HEK293T (cell line): ENCODE data around the gene LAMC1.

Experiments used
- CTCF ChIA-PET: fragments of 350-600 bp; formaldehyde crosslinking; extraction: SDS; loops from one replicate; lab custom pipeline; 2021; ENCODE audit warnings: antibody characterized with exemption, inconsistent platforms; lab: Yijun Ruan, JAX
- POLR2A ChIA-PET: fragments of 350-600 bp; formaldehyde crosslinking; extraction: SDS; loops from one replicate; lab custom pipeline; 2020; ENCODE audit warnings: antibody characterized with exemption, inconsistent platforms; lab: Yijun Ruan, JAX
- DNase-seq: peaks from one replicate; pipeline ENCODE4 v3.0.0; 2012; ENCODE audit warnings: mixed read lengths; ENCODE audit errors: extremely low spot score
- ARNT ChIP-seq: fragments of 450-650 bp; IDR thresholded peaks from 2 replicates; pipeline ENCODE4 v1.6.1; 2017; ENCODE audit warnings: mild to moderate bottlenecking
- BHLHE40 ChIP-seq: fragments of 450-650 bp; IDR thresholded peaks from 2 replicates; pipeline ENCODE4 v1.6.1; 2016; ENCODE audit warnings: mild to moderate bottlenecking, moderate library complexity, borderline replicate concordance
- CTBP1 ChIP-seq: fragments of 450-650 bp; IDR thresholded peaks from 2 replicates; pipeline ENCODE4 v1.6.1; 2016; ENCODE audit warnings: borderline replicate concordance
- ELF4 ChIP-seq: fragments of 450-650 bp; IDR thresholded peaks from 2 replicates; pipeline ENCODE4 v1.6.1; 2017; ENCODE audit warnings: antibody characterized with exemption
- FOXA1 ChIP-seq: fragments of 450-650 bp; IDR thresholded peaks from 2 replicates; pipeline ENCODE4 v1.6.1; 2016; ENCODE audit warnings: mild to moderate bottlenecking
- FOXK2 ChIP-seq: fragments of 450-650 bp; IDR thresholded peaks from 2 replicates; pipeline ENCODE4 v1.6.1; 2016; ENCODE audit warnings: mild to moderate bottlenecking
- FOXM1 ChIP-seq: fragments of 450-650 bp; IDR thresholded peaks from 2 replicates; pipeline ENCODE4 v1.6.1; 2017; ENCODE audit warnings: mild to moderate bottlenecking, borderline replicate concordance
- HDGF ChIP-seq: fragments of 450-650 bp; IDR thresholded peaks from 2 replicates; pipeline ENCODE4 v1.6.1; 2017; ENCODE audit warnings: antibody characterized with exemption, borderline replicate concordance
- L3MBTL2 ChIP-seq: fragments of 450-650 bp; conservative IDR thresholded peaks from 2 replicates; pipeline ENCODE4 v1.6.1; 2016; ENCODE audit warnings: mild to moderate bottlenecking
- LEF1 ChIP-seq: fragments of 450-650 bp; IDR thresholded peaks from 2 replicates; pipeline ENCODE4 v1.6.1; 2017; ENCODE audit warnings: mild to moderate bottlenecking, borderline replicate concordance
- NFRKB ChIP-seq: fragments of 450-650 bp; IDR thresholded peaks from 2 replicates; pipeline ENCODE4 v1.6.1; 2016; ENCODE audit warnings: mild to moderate bottlenecking, moderate library complexity
- SP1 ChIP-seq: fragments of 450-650 bp; IDR thresholded peaks from 2 replicates; pipeline ENCODE4 v1.6.1; 2017
- SUZ12 ChIP-seq: fragments of 450-650 bp; IDR thresholded peaks from 2 replicates; pipeline ENCODE4 v1.6.1; 2016; ENCODE audit warnings: mild to moderate bottlenecking
- TARDBP ChIP-seq: fragments of 450-650 bp; IDR thresholded peaks from 2 replicates; pipeline ENCODE4 v1.6.1; 2016
- ZNF384 ChIP-seq: fragments of 450-650 bp; IDR thresholded peaks from 2 replicates; pipeline ENCODE4 v1.6.1; 2016
- TF ChIP-seq, protein P1 (sequence below): fragments of 450-650 bp; IDR thresholded peaks from 2 replicates; pipeline ENCODE4 v1.6.1; 2016

LAMC1 gene

GRCh38 chr1:183023601-183024316, 539 bp downstream of the LAMC1 start:
- TF ChIP-seq FOXM1 (no peak), HDGF (no peak), SP1 (no peak), SUZ12 (no peak), ELF4 (no peak), FOXA1 (no peak), FOXK2 (no peak), ARNT (no peak; the same call in 1 of the 2 replicates), TARDBP (no peak), BHLHE40 (no peak), L3MBTL2 (peak; percentile 54; the same call in 1 of the 2 replicates), LEF1 (peak; percentile 42; the same call in 1 of the 2 replicates), ZNF384 (no peak), CTBP1 (no peak; the same call in 1 of the 2 replicates), NFRKB (no peak)
- TF ChIP-seq, protein P1, sequence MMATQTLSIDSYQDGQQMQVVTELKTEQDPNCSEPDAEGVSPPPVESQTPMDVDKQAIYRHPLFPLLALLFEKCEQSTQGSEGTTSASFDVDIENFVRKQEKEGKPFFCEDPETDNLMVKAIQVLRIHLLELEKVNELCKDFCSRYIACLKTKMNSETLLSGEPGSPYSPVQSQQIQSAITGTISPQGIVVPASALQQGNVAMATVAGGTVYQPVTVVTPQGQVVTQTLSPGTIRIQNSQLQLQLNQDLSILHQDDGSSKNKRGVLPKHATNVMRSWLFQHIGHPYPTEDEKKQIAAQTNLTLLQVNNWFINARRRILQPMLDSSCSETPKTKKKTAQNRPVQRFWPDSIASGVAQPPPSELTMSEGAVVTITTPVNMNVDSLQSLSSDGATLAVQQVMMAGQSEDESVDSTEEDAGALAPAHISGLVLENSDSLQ = no peak
- DNase-seq = peak; percentile 62
- ChIA-PET CTCF (no interaction called here), POLR2A (no interaction called here)

DNA sequence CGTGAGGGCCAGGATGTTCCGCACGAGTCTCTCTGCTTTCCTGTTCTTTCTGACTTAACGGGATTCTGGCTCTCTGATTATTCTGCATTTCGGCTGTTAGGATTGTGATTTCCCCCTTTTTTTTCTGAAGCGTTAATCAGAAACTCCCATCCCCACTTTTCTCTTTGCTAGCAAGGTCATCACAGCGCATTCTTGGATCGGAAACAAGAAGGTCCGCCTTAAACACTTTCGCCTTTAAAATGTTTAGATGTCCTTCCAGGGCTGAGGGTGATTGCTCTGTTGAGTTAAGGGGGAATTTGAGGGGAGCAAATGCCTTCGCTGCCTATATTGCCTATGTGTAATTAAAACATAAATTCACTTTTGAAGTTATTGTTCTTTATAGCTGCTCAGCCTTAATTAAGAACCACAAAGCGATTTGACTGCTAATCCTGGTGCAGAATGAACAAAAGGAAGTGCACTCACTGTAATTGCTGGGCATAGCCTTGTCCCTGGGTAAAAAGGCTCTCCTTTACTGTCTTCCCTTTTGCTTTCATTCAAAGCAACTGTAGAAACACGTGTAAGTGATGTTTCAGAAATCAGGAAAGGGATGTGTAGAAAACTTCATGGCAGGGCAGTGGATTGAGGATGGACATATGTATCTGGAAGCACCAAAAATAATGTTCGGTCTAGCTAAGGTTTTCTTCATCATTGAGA, 1.2 kb downstream of the LAMC1 start:
- CTCF ChIA-PET = no interaction called here
- POLR2A ChIA-PET = interaction anchor here (0.7 to 1.5 kb wide), 4 partner anchors 27 to 210 kb away, joined by 3 to 7 read pairs (median 3); no protein-coding TSS in a partner anchor
- TF ChIP-seq FOXM1 = no peak
- no peak for TF ChIP-seq ARNT
- TF ChIP-seq ZNF384 = no peak
- TF ChIP-seq L3MBTL2 = no peak
- TF ChIP-seq ELF4 = no peak
- TF ChIP-seq FOXK2 = no peak
- TF ChIP-seq CTBP1 = no peak
- no peak for TF ChIP-seq BHLHE40
- no peak for TF ChIP-seq SP1
- TF ChIP-seq LEF1 = no peak
- no peak for TF ChIP-seq TARDBP
- no peak for TF ChIP-seq HDGF
- TF ChIP-seq SUZ12 = no peak
- TF ChIP-seq, protein P1 = no peak
- no peak for TF ChIP-seq FOXA1
- no peak for TF ChIP-seq NFRKB
- DNase-seq = no peak

- POLR2A ChIA-PET = interaction anchor here (0.6 to 1.5 kb wide), 5 partner anchors 27 to 210 kb away, joined by 3 to 7 read pairs (median 3); no protein-coding TSS in a partner anchor
- DNase-seq = no peak
- TF ChIP-seq L3MBTL2 (no peak), SUZ12 (no peak), NFRKB (no peak), ELF4 (no peak), FOXM1 (no peak), TARDBP (no peak), FOXK2 (no peak), ARNT (no peak), HDGF (no peak), ZNF384 (no peak), LEF1 (no peak), FOXA1 (no peak), SP1 (no peak), CTBP1 (no peak)
- CTCF ChIA-PET = no interaction called here
Observed at GRCh38 chr1:183025010-183025337, 1.8 kb downstream of the LAMC1 start.

DNA sequence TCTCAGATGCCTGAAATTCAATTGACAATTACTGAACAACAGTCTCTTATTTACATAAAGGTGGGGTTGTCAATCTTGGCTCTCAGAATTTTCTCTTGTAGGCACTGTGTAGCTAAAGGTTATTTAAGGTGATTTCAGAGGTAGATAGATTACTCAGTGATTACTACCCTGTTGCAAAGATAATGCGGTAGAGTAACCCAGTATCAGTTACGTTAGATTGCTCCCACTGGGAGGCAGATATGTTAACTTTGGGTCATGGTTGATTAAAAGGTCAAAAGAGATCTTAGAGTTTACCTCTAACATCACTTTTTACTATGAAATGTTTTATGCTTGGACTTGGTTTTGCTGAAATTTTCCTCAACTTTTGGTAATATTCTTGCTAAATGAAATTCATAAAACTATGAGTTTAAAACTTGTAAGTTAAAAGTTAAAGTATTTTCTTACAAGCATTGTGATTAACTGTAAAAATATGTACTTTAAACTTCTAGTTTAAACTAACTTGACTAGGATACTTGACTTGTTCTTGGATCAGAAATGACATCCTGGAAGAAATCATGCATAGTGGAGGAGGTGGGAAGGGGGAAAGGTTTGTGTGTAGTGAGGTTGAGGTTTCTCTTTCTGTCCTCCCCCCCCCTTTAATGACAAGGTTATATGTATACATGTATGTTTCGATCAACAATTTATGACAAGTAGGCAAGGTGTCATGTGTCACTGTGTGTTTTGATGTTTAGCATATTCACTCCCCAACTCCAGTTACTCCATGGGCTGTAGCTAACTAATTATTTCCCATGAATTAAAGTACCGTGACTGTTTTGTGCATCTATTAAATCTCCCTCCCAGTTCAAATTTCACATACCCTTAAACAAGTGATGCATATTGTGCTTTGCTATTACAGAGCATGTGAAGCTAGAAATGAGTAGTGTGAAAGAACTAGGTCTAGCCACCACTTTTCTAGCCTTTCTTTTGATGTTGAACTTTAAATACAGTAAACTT, 2.9 kb downstream of the LAMC1 start:
- DNase-seq = peak; percentile 55
- ChIA-PET POLR2A (interaction anchor here (1.0 to 2.7 kb wide), 5 partner anchors 22 to 209 kb away, joined by 3 to 11 read pairs (median 3); no protein-coding TSS in a partner anchor), CTCF (interaction anchor here (2.3 kb wide), 1 partner anchor 202 kb away, joined by 12 read pairs; no protein-coding TSS in a partner anchor)
- no peak for TF ChIP-seq SUZ12
- TF ChIP-seq SP1 = no peak
- TF ChIP-seq ARNT = 0 out of 2 replicates have a peak, but pooled peaks have one; percentile 27
- TF ChIP-seq TARDBP = no peak
- TF ChIP-seq HDGF = no peak
- no peak for TF ChIP-seq ELF4
- TF ChIP-seq CTBP1 = peak; percentile 75; the same call in 1 of the 2 replicates
- no peak for TF ChIP-seq ZNF384
- TF ChIP-seq FOXK2 = 0 out of 2 replicates have a peak, but pooled peaks have one; percentile 24
- no peak for TF ChIP-seq BHLHE40
- no peak for TF ChIP-seq LEF1
- no peak for TF ChIP-seq NFRKB
- no peak for TF ChIP-seq FOXA1
- TF ChIP-seq FOXM1 = peak; percentile 89
- TF ChIP-seq, protein P1 = peak; percentile 82
- peak; percentile 44; the same call in 1 of the 2 replicates for TF ChIP-seq L3MBTL2
